ENCODE data around the gene ZFYVE9. TPM values are rescaled to one million over a fixed set of nuclear protein-coding genes. Genes with fewer than 3 reads are reported as not detected.

The ZFYVE9 gene
- total RNA-seq, 1 experiment from 2014 or later, result 28.4 TPM

DNA sequence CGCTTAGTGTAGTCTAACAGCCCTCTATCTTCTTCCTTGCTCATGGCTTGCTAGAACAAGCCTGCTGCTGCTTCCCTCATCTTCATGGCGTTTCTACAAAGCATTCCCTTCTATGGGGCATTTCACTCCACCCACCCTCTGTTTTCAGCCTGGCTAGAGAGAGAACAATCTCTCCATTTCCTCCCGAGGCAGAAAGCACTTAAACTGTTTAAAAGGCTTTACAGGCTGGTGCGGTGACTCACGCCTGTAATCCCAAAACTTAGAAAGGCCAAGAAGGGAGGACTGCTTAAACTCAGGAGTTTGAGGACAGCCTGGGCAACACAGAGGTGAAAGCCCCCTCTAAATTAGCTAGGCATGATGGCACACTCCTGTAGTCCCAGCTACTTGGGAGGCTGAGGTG is 244.6 kb downstream of the ZFYVE9 start:
- Histone ChIP-seq H3K4ac (ENCODE audit: low read depth, low read length) (no peak overlapping the region), H3K4me2 (ENCODE audit: insufficient read depth, insufficient read length, low read length) (no peak overlapping the region), H3K23ac (ENCODE audit: insufficient read length, low read depth, low read length) (no peak overlapping the region), H3K9me3 (ENCODE audit: control insufficient read depth, low read depth, low read length) (no peaks in the 10 kb centered on the region), H2BK120ac (ENCODE audit: low read depth, low read length, poor library complexity, severe bottlenecking) (no peak overlapping the region), H2BK12ac (ENCODE audit: insufficient read length, low read depth, low read length) (no peak overlapping the region), H3K79me1 (ENCODE audit: insufficient read depth, low read depth, low read length, poor library complexity, severe bottlenecking) (no peaks in the 10 kb centered on the region), H3K9ac (ENCODE audit: extremely low read depth, insufficient read length, low read length) (no peak overlapping the region), H3K27ac (ENCODE audit: insufficient read length, low read depth, low read length) (no peak overlapping the region), H3K79me2 (ENCODE audit: insufficient read depth, low read length) (no peaks in the 10 kb centered on the region), H3K18ac (ENCODE audit: insufficient read length, low read depth, low read length) (no peak overlapping the region), H3K23me2 (ENCODE audit: insufficient read length, low read depth, low read length, poor library complexity, severe bottlenecking) (no peaks in the 10 kb centered on the region), H2BK20ac (ENCODE audit: low read depth, low read length, poor library complexity, severe bottlenecking) (no peak overlapping the region), H2BK15ac (ENCODE audit: low read depth, low read length) (no peak overlapping the region), H4K20me1 (ENCODE audit: control insufficient read depth, insufficient read depth, insufficient read length) (no peaks in the 10 kb centered on the region), H2AK5ac (ENCODE audit: insufficient read length, low read length) (no peak overlapping the region), H3K14ac (ENCODE audit: insufficient read depth, low read length) (no peak overlapping the region), H4K8ac (replicated peaks; ENCODE audit: insufficient read length, low read depth, low read length) (no peak overlapping the region), H2BK5ac (ENCODE audit: insufficient read length, low read length) (no peak overlapping the region), H2AFZ (ENCODE audit: low read length) (no peak overlapping the region), H4K5ac (ENCODE audit: insufficient read length, low read depth, low read length) (no peak overlapping the region), H4K91ac (ENCODE audit: insufficient read length, low read depth, low read length) (no peak overlapping the region), H3T11ph (ENCODE audit: low read length) (no peak overlapping the region), H3K56ac (ENCODE audit: insufficient read length, low read depth, low read length) (no peak overlapping the region), H3K27me3 (ENCODE audit: insufficient read depth, low read length) (no peaks in the 10 kb centered on the region), H3K4me1 (ENCODE audit: insufficient read depth, low read length) (no peaks in the 10 kb centered on the region)
- peak overlapping the region in 2 of 3 experiments; percentile 70 to 78; a peak in 3 of 7 replicates for H3K27ac Mint-ChIP-seq
- H3K4me3 Mint-ChIP-seq, result no peak overlapping the region
- no peaks in the 10 kb centered on the region for H3K4me1 Mint-ChIP-seq
- no peaks in the 10 kb centered on the region for H3K27me3 Mint-ChIP-seq (ENCODE audit: low read depth)
- no peak for DNase-seq
- TF ChIP-seq, protein P1, sequence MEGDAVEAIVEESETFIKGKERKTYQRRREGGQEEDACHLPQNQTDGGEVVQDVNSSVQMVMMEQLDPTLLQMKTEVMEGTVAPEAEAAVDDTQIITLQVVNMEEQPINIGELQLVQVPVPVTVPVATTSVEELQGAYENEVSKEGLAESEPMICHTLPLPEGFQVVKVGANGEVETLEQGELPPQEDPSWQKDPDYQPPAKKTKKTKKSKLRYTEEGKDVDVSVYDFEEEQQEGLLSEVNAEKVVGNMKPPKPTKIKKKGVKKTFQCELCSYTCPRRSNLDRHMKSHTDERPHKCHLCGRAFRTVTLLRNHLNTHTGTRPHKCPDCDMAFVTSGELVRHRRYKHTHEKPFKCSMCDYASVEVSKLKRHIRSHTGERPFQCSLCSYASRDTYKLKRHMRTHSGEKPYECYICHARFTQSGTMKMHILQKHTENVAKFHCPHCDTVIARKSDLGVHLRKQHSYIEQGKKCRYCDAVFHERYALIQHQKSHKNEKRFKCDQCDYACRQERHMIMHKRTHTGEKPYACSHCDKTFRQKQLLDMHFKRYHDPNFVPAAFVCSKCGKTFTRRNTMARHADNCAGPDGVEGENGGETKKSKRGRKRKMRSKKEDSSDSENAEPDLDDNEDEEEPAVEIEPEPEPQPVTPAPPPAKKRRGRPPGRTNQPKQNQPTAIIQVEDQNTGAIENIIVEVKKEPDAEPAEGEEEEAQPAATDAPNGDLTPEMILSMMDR (conservative IDR thresholded peaks at IDR 0.05), result no peak
- peaks cover 55 to 90% (median 78%) of the 10 kb centered on the region in 3 experiments for H3K36me3 Mint-ChIP-seq (ENCODE audit: insufficient read depth in 1 of 3, low read depth in 3 of 3)
- WGBS (ENCODE audit: extremely low coverage, insufficient read length, low lambda C conversion rate), result no CpG with 5 or more reads among the region's 5 CpGs
- H3K9me3 Mint-ChIP-seq, result no peaks in the 10 kb centered on the region
